MM.1S (cell line): Measurements from ENCODE around the gene CRAT.
"Not testable (repeated sequence)": the region's sequence is repeated elsewhere in the genome, so short reads cannot be mapped to it uniquely, and the experiment has no call there.

Experiments used
- DNase-seq: peaks from one replicate; pipeline ENCODE4 v3.0.0-alpha.2; 2015
- H2AFZ ChIP-seq: fragments of 300-600 bp; sonication (generic); 2 replicates; pipeline ENCODE4 v1.6.0; 2016; ENCODE audit warnings: antibody characterized with exemption, low read length
- H3F3A ChIP-seq: fragments of 300-600 bp; sonication (generic); 2 replicates; pipeline ENCODE4 v1.6.1; 2016; ENCODE audit warnings: mild to moderate bottlenecking, antibody characterized with exemption, low read length, moderate library complexity, mixed read lengths; ENCODE audit not compliant: insufficient read depth
- H3K27ac ChIP-seq: fragments of 300-600 bp; sonication (generic); 2 replicates; pipeline ENCODE4 v1.5.1; 2016; ENCODE audit warnings: mild to moderate bottlenecking, low read length
- H3K27me3 ChIP-seq: fragments of 300-600 bp; sonication (generic); replicated peaks from 2 replicates; pipeline ENCODE4 v1.6.0; 2016; ENCODE audit warnings: low read length; ENCODE audit not compliant: insufficient read depth
- H3K36me3 ChIP-seq: fragments of 300-600 bp; sonication (generic); replicated peaks from 2 replicates; pipeline ENCODE4 v1.6.1; 2016; ENCODE audit warnings: mild to moderate bottlenecking, low read length, mixed read lengths; ENCODE audit not compliant: insufficient read depth
- H3K4me1 ChIP-seq: fragments of 300-600 bp; sonication (generic); 2 replicates; pipeline ENCODE4 v1.6.1; 2016; ENCODE audit warnings: low read length, mixed read lengths
- H3K4me2 ChIP-seq: fragments of 300-600 bp; sonication (generic); 2 replicates; pipeline ENCODE4 v1.6.0; 2016; ENCODE audit warnings: low read depth, low read length
- H3K4me3 ChIP-seq: fragments of 300-600 bp; sonication (generic); 2 replicates; pipeline ENCODE4 v1.5.1; 2016; ENCODE audit warnings: low read length, mixed read lengths
- H3K79me2 ChIP-seq: fragments of 300-600 bp; sonication (generic); 2 replicates; pipeline ENCODE4 v1.6.1; 2016; ENCODE audit warnings: mixed run types, low read length, mixed read lengths
- H3K9ac ChIP-seq: fragments of 300-600 bp; sonication (generic); 2 replicates; pipeline ENCODE4 v1.6.1; 2016; ENCODE audit warnings: low read length, mixed read lengths
- H3K9me2 ChIP-seq: fragments of 300-600 bp; sonication (generic); replicated peaks from 2 replicates; pipeline ENCODE4 v1.6.1; 2016; ENCODE audit warnings: mild to moderate bottlenecking, low read length, mixed read lengths; ENCODE audit not compliant: insufficient read depth
- H3K9me3 ChIP-seq: fragments of 300-600 bp; sonication (generic); replicated peaks from 2 replicates; pipeline ENCODE4 v1.6.1; 2016; ENCODE audit warnings: mild to moderate bottlenecking, low read length, mixed read lengths; ENCODE audit not compliant: insufficient read depth
- H4K20me1 ChIP-seq: fragments of 300-600 bp; sonication (generic); 2 replicates; pipeline ENCODE4 v1.6.1; 2016; ENCODE audit warnings: mild to moderate bottlenecking, low read length, moderate library complexity, mixed read lengths; ENCODE audit not compliant: insufficient read depth
- EZH2 ChIP-seq: fragments of 300-600 bp; sonication (generic); optimal IDR thresholded peaks from 2 replicates; pipeline ENCODE3; 2017; ENCODE audit warnings: low read depth, mild to moderate bottlenecking, antibody characterized with exemption, low read length, mixed read lengths
- EZH2phosphoT487 ChIP-seq: fragments of 300-600 bp; sonication (generic); IDR thresholded peaks from 2 replicates; pipeline ENCODE4 v1.6.1; 2018; ENCODE audit warnings: antibody characterized with exemption, low read length
- TF ChIP-seq, protein P1 (sequence below): fragments of 300-600 bp; sonication (generic); IDR thresholded peaks from 2 replicates; pipeline ENCODE4 v1.5.1; 2016; ENCODE audit warnings: antibody characterized with exemption, low read length, mixed read lengths

CRAT gene

GRCh38 chr9:129133082-129133481, 22.5 kb upstream of the CRAT start:
- H3F3A ChIP-seq = peaks cover 3% of the 10 kb centered on the region; the same call in 1 of the 2 replicates
- no peaks in the 10 kb centered on the region for H3K9me3 ChIP-seq
- no peak overlapping the region for H2AFZ ChIP-seq
- TF ChIP-seq, protein P1, sequence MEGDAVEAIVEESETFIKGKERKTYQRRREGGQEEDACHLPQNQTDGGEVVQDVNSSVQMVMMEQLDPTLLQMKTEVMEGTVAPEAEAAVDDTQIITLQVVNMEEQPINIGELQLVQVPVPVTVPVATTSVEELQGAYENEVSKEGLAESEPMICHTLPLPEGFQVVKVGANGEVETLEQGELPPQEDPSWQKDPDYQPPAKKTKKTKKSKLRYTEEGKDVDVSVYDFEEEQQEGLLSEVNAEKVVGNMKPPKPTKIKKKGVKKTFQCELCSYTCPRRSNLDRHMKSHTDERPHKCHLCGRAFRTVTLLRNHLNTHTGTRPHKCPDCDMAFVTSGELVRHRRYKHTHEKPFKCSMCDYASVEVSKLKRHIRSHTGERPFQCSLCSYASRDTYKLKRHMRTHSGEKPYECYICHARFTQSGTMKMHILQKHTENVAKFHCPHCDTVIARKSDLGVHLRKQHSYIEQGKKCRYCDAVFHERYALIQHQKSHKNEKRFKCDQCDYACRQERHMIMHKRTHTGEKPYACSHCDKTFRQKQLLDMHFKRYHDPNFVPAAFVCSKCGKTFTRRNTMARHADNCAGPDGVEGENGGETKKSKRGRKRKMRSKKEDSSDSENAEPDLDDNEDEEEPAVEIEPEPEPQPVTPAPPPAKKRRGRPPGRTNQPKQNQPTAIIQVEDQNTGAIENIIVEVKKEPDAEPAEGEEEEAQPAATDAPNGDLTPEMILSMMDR = no peak
- no peak for TF ChIP-seq EZH2
- no peak for TF ChIP-seq EZH2phosphoT487
- H3K27ac ChIP-seq = no peak overlapping the region
- H3K4me2 ChIP-seq = no peak overlapping the region
- H3K9me2 ChIP-seq = no peaks in the 10 kb centered on the region
- H3K36me3 ChIP-seq = no peaks in the 10 kb centered on the region
- no peak overlapping the region for H3K4me3 ChIP-seq
- DNase-seq = no peak
- no peaks in the 10 kb centered on the region for H3K27me3 ChIP-seq
- no peaks in the 10 kb centered on the region for H3K79me2 ChIP-seq
- H3K4me1 ChIP-seq = 0 out of 2 replicates have a peak, but pooled peaks cover 3% of the 10 kb centered on the region
- H4K20me1 ChIP-seq = no peaks in the 10 kb centered on the region
- H3K9ac ChIP-seq = no peak overlapping the region

- no peak for TF ChIP-seq EZH2
- TF ChIP-seq, protein P1 = peak; percentile 98
Observed at GRCh38 chr9:129131300-129132145, 20.9 kb upstream of the CRAT start.

DNA sequence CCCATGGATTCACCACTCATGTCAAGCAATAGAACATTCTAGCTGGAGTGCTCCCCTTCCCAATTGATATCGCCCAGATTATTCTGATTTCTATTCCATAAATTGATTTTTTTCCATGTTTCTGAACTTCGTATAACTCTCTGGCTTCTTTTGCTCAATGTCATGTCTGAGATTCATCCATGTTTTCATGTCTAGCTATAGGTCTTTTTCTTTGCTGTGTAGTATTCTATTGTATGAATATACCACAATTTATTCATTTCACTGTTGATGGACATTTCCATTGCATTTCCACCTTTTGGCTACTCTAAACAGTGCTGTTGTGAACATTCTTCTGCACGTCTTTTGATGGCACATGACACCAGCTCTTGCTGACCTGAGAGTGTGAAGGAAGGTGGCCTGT, 20.2 kb upstream of the CRAT start:
- Histone ChIP-seq H3K4me3 (no peak overlapping the region), H3K9me3 (no peaks in the 10 kb centered on the region), H2AFZ (no peak overlapping the region), H3K9me2 (no peaks in the 10 kb centered on the region), H3K36me3 (no peaks in the 10 kb centered on the region), H3K4me2 (no peak overlapping the region), H3K27me3 (no peaks in the 10 kb centered on the region), H4K20me1 (no peaks in the 10 kb centered on the region), H3F3A (peaks cover 3% of the 10 kb centered on the region; the same call in 1 of the 2 replicates), H3K27ac (no peak overlapping the region), H3K4me1 (0 out of 2 replicates have a peak, but pooled peaks cover 3% of the 10 kb centered on the region), H3K79me2 (no peaks in the 10 kb centered on the region), H3K9ac (no peak overlapping the region)
- no peak for DNase-seq
- TF ChIP-seq EZH2phosphoT487 = no peak
- TF ChIP-seq, protein P1 = no peak
- TF ChIP-seq EZH2 = no peak

More at GRCh38 chr9:129131300-129132145, 20.9 kb upstream of the CRAT start:
- Histone ChIP-seq H3K4me1 (0 out of 2 replicates have a peak, but pooled peaks cover 3% of the 10 kb centered on the region), H3K4me3 (no peak overlapping the region), H3K79me2 (no peaks in the 10 kb centered on the region), H3K27ac (no peak overlapping the region; the same call in 1 of the 2 replicates), H3K27me3 (no peaks in the 10 kb centered on the region), H3K9me2 (no peaks in the 10 kb centered on the region), H3K36me3 (no peaks in the 10 kb centered on the region), H3F3A (peaks cover 3% of the 10 kb centered on the region; the same call in 1 of the 2 replicates), H4K20me1 (no peaks in the 10 kb centered on the region), H3K4me2 (no peak overlapping the region), H2AFZ (no peak overlapping the region), H3K9me3 (no peaks in the 10 kb centered on the region), H3K9ac (no peak overlapping the region)
- peak; percentile 69 for DNase-seq

DNA sequence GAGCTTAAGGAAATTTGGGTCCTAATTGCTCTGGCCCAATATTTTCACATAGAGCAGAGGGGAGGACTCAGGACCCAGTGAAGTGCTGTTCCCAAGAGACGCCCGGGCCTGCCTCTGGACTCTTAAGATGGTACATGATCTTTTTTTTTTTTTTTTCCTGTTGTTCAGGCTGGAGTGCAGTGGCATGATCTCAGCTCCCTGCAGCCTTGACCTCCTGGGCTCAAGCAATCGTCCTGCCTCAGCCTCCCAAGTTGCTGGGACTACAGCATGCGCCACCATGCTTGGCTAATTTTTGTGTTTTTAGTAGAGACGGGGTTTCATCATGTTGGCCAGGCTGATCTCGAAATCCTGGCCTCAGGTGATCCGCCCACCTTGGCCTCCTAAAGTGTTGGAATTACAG, 19.7 kb upstream of the CRAT start:
- H3K9me3 ChIP-seq, H3K36me3 ChIP-seq, H3K4me3 ChIP-seq, H3K27me3 ChIP-seq, H3F3A ChIP-seq, H3K79me2 ChIP-seq, H3K9me2 ChIP-seq, H3K27ac ChIP-seq, DNase-seq, H4K20me1 ChIP-seq, H3K9ac ChIP-seq, H3K4me2 ChIP-seq, H2AFZ ChIP-seq, H3K4me1 ChIP-seq: not testable (repeated sequence)
